Fibroblast of the aortic adventitia (primary cell): ENCODE data around the gene FAM234A. TPM values are rescaled to one million over a fixed set of nuclear protein-coding genes. Genes with fewer than 3 reads are reported as not detected.

ENCODE experiments used
- DNase-seq: peaks from one replicate; pipeline ENCODE4 v3.0.0-alpha.2; 2010; ENCODE audit warnings: low read depth
- H3K4me3 ChIP-seq: 2 replicates; pipeline ENCODE4 v1.5.1; 2011; ENCODE audit warnings: low read depth, mild to moderate bottlenecking, control low read depth, low read length, moderate library complexity
- total RNA-seq: library from RNA; depleted of rRNA; stranded (reverse); fragments of >200 nt; gene quantifications from 2 replicates; pipeline ENCODE4 v1.2.3, GENCODE V29; 2012; ENCODE audit warnings: low replicate concordance
- TF ChIP-seq, protein P1 (sequence below): IDR thresholded peaks from 2 replicates; pipeline ENCODE4 v1.5.1; 2011; ENCODE audit warnings: mild to moderate bottlenecking, low read length, control low read depth, inconsistent platforms; ENCODE audit not compliant: insufficient read depth

FAM234A gene
- total RNA-seq, 1 donor = 72.0 TPM

DNA sequence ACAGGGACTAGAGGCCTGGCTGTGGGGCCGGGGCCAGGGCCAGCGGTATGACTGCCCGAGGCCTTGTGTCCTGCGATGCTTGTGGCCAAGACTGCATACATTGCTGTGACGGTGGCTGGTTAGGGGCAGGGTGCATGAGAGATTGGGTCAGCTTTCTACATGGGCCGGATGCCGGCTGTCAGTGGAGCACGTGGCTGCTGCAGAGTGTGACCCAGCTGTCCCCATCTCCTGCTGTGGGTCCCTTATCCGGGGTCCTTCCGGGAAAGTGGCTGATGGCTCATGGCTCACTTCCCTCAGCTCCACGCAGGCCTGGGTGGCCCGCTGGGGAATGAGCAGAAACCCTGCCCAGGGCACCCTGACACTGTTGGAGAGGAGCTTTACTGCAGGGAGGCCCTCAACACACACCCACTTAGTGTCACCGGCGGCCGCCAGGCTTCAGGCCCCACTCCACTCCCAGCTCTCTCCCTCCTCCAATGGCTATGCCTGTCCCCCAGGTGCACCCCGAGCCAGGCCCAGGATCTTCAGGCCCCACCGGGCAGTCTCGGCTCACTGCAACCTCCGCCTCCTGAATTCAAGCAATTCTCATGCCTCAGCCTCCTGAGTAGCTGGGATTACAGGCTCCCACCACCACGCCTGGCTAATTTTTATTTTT, 41.9 kb downstream of the FAM234A start:
- no peak for DNase-seq
- H3K4me3 ChIP-seq = no peak overlapping the region
- TF ChIP-seq, protein P1, sequence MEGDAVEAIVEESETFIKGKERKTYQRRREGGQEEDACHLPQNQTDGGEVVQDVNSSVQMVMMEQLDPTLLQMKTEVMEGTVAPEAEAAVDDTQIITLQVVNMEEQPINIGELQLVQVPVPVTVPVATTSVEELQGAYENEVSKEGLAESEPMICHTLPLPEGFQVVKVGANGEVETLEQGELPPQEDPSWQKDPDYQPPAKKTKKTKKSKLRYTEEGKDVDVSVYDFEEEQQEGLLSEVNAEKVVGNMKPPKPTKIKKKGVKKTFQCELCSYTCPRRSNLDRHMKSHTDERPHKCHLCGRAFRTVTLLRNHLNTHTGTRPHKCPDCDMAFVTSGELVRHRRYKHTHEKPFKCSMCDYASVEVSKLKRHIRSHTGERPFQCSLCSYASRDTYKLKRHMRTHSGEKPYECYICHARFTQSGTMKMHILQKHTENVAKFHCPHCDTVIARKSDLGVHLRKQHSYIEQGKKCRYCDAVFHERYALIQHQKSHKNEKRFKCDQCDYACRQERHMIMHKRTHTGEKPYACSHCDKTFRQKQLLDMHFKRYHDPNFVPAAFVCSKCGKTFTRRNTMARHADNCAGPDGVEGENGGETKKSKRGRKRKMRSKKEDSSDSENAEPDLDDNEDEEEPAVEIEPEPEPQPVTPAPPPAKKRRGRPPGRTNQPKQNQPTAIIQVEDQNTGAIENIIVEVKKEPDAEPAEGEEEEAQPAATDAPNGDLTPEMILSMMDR = no peak

DNA sequence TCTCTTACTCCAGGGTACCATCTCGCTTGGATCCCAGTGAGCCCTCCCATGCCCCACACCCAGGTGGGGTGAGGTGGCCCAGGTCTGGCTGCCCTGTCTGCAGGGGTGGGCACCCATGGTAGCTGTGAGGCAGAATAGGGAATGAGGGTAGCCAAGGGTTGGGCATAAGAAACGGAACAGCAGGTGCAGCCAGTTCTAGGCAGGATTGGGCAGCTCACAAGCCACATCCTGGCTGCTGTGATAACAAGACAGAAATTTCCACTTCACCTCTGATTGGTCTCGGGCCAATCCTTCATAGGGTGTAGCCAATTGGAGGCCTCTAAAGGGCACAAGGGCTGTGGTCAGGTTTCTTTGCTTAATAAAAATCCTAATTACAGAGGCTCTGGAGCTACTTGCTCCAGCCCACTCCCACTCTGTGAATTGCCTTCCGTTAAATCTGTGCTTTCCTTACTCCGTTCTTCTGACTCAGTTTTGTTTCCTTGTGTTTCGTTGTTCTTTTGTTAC, 44.3 kb downstream of the FAM234A start:
- peak; percentile 13 for DNase-seq
- TF ChIP-seq, protein P1 = no peak
- no peak overlapping the region for H3K4me3 ChIP-seq

DNA sequence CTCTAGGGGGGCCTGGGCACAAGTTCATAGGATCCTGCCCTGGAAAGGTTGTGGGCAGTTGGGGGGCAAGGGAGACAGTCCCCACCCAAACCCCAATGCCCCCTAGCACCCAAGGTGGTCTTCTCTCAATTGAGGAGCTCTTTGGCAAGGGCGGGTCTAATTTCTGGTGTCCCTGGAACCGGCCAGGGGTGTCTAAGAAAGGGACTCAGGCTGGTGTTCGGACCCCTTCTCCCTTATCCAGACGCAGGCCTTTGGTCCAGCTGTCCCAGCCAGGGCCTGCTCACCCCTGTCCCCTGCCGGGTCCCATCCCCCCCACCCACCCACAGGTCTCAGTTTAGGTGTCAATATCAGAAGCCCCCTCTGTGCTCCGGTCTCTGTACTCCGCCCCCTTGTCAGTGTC, 44.9 kb downstream of the FAM234A start:
- H3K4me3 ChIP-seq = no peak overlapping the region
- TF ChIP-seq, protein P1 = no peak
- DNase-seq = no peak

DNA sequence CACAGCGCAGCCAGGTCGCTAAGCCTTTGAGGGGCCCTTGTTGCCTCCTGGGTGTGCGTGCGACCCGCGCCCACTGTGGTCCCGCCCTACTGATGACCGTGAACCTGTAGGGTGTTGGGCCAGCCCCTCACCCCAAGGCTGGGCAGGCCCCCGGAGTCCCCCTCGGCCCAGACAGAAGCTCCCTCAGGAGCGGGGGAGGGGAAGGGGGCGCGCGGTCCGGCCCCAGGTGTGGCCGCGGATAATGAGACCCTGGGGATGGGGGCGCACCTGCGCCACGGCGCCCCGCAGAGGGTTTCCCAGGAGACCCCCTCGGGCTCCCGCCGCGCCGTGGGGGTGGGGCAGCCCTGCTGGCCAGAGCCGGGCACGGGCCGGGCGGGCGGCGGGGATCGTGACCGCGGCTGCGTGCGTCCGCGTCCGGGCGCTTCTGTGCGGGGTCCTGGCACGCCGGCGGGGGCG, 45.4 kb downstream of the FAM234A start:
- DNase-seq = no peak
- TF ChIP-seq, protein P1 = no peak
- H3K4me3 ChIP-seq = no peak overlapping the region

DNA sequence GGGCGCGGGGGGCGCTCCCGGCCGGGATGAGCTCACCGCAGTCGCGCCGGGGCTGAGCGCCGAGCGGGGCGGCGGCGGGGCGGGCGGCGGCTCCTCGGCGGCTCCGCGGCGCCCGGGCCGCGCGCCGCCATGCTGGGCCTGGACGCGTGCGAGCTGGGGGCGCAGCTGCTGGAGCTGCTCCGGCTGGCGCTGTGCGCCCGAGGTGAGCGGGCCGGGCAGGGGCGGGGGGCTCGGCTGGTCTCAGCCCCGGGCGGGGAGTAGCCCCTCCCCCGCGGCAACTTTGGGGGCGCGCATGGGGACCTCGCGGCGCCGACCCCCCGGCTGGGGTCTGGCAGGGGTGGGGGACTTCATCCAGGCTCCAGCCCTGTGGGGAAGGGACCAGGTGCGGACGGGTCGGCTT, 45.9 kb downstream of the FAM234A start, which contains the start of gene ARHGDIG:
ARHGDIG (plus strand) TSS at position 40 of the 400 bp plus-strand sequence; CDS start at position 130, 90 bp downstream.
- H3K4me3 ChIP-seq = peak within 1 kb of the TSS; percentile 47
- TF ChIP-seq, protein P1 = no peak
- no peak for DNase-seq

DNA sequence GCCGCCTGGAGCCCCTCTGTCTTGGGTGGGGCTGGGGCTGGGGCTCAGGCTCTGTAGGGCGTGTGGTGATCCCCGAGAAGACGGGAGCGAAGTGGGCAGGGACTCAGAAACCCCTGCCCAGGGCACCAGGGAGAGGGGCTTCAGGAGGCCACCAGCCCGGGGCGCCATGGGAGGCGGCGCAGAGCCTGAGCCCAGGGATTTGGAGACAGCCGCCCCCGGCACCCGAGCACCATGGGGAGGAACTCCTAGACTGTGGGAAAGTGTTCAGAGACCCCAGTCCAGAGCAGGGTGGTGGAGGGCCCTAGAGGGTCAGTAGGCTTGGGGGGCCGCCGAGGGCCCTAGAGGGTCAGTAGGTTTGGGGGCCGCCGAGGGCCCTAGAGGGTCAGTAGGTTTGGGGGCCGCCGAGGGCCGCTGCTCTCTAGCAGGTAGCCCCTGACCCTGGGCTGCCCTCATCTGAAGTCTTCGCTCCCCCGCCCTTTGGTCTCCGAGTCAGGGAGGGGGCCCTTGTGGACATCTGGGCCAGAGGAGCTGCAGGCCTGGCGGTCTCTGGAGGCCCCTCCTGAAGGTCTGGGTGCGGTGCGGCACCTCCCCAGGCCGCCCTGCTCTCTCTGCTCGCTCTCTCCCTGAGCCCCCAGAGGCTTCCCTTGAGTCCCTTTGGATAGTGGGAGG, 46.5 kb downstream of the FAM234A start:
- TF ChIP-seq, protein P1 = no peak
- no peak for DNase-seq
- no peak overlapping the region for H3K4me3 ChIP-seq
